H1 (cell line): ENCODE measurements around the gene SLC38A7.

Source experiments
- BCL11A ChIP-seq, 2 experiments: IDR thresholded peaks; one replicate each; pipeline ENCODE4 v1.6.1; 2011; ENCODE audit warnings: low read depth in 2 of 2, low read length in 2 of 2, mild to moderate bottlenecking in 2 of 2
- CTCF ChIP-seq, 3 experiments: IDR thresholded peaks; 1 replicate in 2 of 3; 2 replicates in 1 of 3; pipeline versions ENCODE4 v1.5.1 to v1.6.1; 2011; ENCODE audit warnings: low read length in 3 of 3, mild to moderate bottlenecking in 3 of 3, inconsistent platforms in 2 of 3, low read depth in 1 of 3, moderate library complexity in 1 of 3; ENCODE audit not compliant: insufficient read depth in 1 of 3; ENCODE audit errors: control extremely low read depth in 1 of 3
- JUN ChIP-seq: IDR thresholded peaks from 2 replicates; pipeline ENCODE4 v1.6.1; 2011; ENCODE audit warnings: low read depth, mild to moderate bottlenecking, improper control_type of control experiment, low read length
- KDM1A ChIP-seq: fragments of 200-600, 300-600 bp; sonication (generic); IDR thresholded peaks from 2 replicates; pipeline ENCODE4 v1.7.1; 2016; ENCODE audit warnings: mild to moderate bottlenecking, low read length, borderline replicate concordance
- MAFK ChIP-seq: IDR thresholded peaks from 2 replicates; pipeline ENCODE4 v1.6.1; 2012; ENCODE audit warnings: low read depth, mild to moderate bottlenecking, improper control_type of control experiment, low read length
- NANOG ChIP-seq: IDR thresholded peaks from 2 replicates; pipeline ENCODE4 v1.6.1; 2011; ENCODE audit warnings: low read length, low read depth, mild to moderate bottlenecking, inconsistent platforms; ENCODE audit not compliant: insufficient read depth, poor library complexity, severe bottlenecking
- POLR2A ChIP-seq, 2 experiments: IDR thresholded peaks; 1 replicate in 1 of 2; 2 replicates in 1 of 2; pipeline ENCODE4 v1.6.1; 2011; ENCODE audit warnings: low read depth in 2 of 2, low read length in 2 of 2, mild to moderate bottlenecking in 2 of 2; ENCODE audit errors: control extremely low read depth in 1 of 2
- POLR2AphosphoS5 ChIP-seq: IDR thresholded peaks from 2 replicates; pipeline ENCODE4 v1.6.1; 2011; ENCODE audit warnings: low read depth, low read length
- POU5F1 ChIP-seq: IDR thresholded peaks from 2 replicates; pipeline ENCODE4 v1.6.1; 2011; ENCODE audit warnings: low read depth, mild to moderate bottlenecking, low read length, moderate library complexity
- RAD21 ChIP-seq, 2 experiments: IDR thresholded peaks in 1 of 2; conservative IDR thresholded peaks in 1 of 2; 2 replicates each; pipeline ENCODE4 v1.6.1; 2011; ENCODE audit warnings: low read depth in 2 of 2, low read length in 2 of 2, improper control_type of control experiment in 1 of 2, inconsistent platforms in 1 of 2, mild to moderate bottlenecking in 1 of 2, moderate library complexity in 1 of 2
- RFX5 ChIP-seq: IDR thresholded peaks from 2 replicates; pipeline ENCODE4 v1.6.1; 2011; ENCODE audit warnings: low read depth, low read length, improper control_type of control experiment, borderline replicate concordance
- RXRA ChIP-seq: IDR thresholded peaks from 2 replicates; pipeline ENCODE4 v1.6.1; 2011; ENCODE audit warnings: low read depth, mild to moderate bottlenecking, low read length, moderate library complexity; ENCODE audit not compliant: insufficient read depth
- SUZ12 ChIP-seq: fragments of 200-600 bp; sonication (generic); IDR thresholded peaks from 2 replicates; pipeline ENCODE4 v1.6.1; 2012; ENCODE audit warnings: mild to moderate bottlenecking, inconsistent platforms, low read length, moderate library complexity, mixed read lengths
- TF ChIP-seq, protein P1 (sequence below): IDR thresholded peaks from 2 replicates; pipeline ENCODE4 v1.6.1; 2012; ENCODE audit warnings: inconsistent platforms

DNA sequence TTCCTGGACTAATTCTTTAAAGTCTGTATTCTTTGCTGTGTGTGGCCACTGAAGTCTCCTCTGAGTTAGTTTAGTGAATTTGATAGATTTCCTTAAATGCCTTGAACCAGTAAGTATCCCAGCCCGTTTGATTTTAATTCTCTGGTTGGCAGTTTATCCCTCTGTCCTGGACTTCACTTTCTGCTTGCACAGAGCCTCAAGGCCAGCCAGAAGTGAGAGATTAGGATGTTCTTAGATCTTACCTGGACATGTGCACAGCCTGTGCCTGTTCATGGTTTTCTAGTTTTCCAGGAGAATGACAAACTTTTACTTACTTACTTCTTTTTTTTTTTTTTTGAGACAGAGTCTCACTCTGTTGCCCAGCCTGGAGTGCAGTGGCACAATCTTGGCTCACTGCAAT, 10.8 kb upstream of the SLC38A7 start:
- TF ChIP-seq MAFK (no peak), POLR2AphosphoS5 (no peak), RFX5 (no peak), POLR2A (IDR thresholded peaks at IDR 0.05; ENCODE audit: control extremely low read depth in 1 of 2, low read depth in 2 of 2, low read length in 2 of 2) (no peak), NANOG (no peak), CTCF (IDR thresholded peaks at IDR 0.05; ENCODE audit: control extremely low read depth in 1 of 3, insufficient read depth in 1 of 3, low read depth in 1 of 3, low read length in 3 of 3) (no peak), RXRA (no peak), BCL11A (IDR thresholded peaks at IDR 0.05; ENCODE audit: low read depth in 2 of 2, low read length in 2 of 2) (no peak), JUN (no peak), SUZ12 (no peak), POU5F1 (no peak), KDM1A (no peak), RAD21 (IDR thresholded peaks at IDR 0.05 in 1 of 2, conservative IDR thresholded peaks at IDR 0.05 in 1 of 2; ENCODE audit: low read depth in 2 of 2, low read length in 2 of 2) (no peak)
- TF ChIP-seq, protein P1, sequence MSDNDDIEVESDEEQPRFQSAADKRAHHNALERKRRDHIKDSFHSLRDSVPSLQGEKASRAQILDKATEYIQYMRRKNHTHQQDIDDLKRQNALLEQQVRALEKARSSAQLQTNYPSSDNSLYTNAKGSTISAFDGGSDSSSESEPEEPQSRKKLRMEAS: no peak
